GM21528 (cell line): ENCODE results near the gene SMYD4.
"Not testable (repeated sequence)": the region's sequence is repeated elsewhere in the genome, so short reads cannot be mapped to it uniquely, and the experiment has no call there.

Experiments used
- ATAC-seq: cut with Tn5 transposase; IDR thresholded peaks from one replicate; pipeline ENCODE4 v1.9.1; 2021; ENCODE audit warnings: mild to moderate bottlenecking, moderate library complexity; ENCODE audit not compliant: unreplicated experiment, low FRiP score

Gene SMYD4

GRCh38 chr17:1830288-1830687 lies 586 bp upstream of the SMYD4 start:
- ATAC-seq = no peak

GRCh38 chr17:1829216-1829591 lies 498 bp downstream of the SMYD4 start:
- peak; percentile 25 for ATAC-seq

GRCh38 chr17:1820528-1821252 lies 9.0 kb downstream of the SMYD4 start:
- no peak for ATAC-seq

GRCh38 chr17:1813088-1813487 lies 16.6 kb downstream of the SMYD4 start:
- no peak for ATAC-seq

- ATAC-seq = no peak
Observed at GRCh38 chr17:1810450-1811103, 19.1 kb downstream of the SMYD4 start.

GRCh38 chr17:1809815-1810214 lies 19.9 kb downstream of the SMYD4 start:
- ATAC-seq = not testable (repeated sequence)

- no peak for ATAC-seq
Observed at GRCh38 chr17:1808644-1809043, 21.1 kb downstream of the SMYD4 start.

GRCh38 chr17:1807890-1808289 lies 21.8 kb downstream of the SMYD4 start:
- ATAC-seq = no peak

- no peak for ATAC-seq
Observed at GRCh38 chr17:1803280-1803679, 26.4 kb downstream of the SMYD4 start.

- no peak for ATAC-seq
Observed at GRCh38 chr17:1802429-1802828, 27.3 kb downstream of the SMYD4 start.

- ATAC-seq = no peak
Observed at GRCh38 chr17:1800712-1801111, 29.0 kb downstream of the SMYD4 start.

- no peak for ATAC-seq
Observed at GRCh38 chr17:1800240-1800639, 29.5 kb downstream of the SMYD4 start.

GRCh38 chr17:1797846-1798245 lies 31.9 kb downstream of the SMYD4 start:
- ATAC-seq = not testable (repeated sequence)

GRCh38 chr17:1797323-1797722 lies 32.4 kb downstream of the SMYD4 start:
- ATAC-seq = no peak

GRCh38 chr17:1796800-1797199 lies 32.9 kb downstream of the SMYD4 start:
- ATAC-seq = no peak

GRCh38 chr17:1793447-1793806 lies 36.3 kb downstream of the SMYD4 start:
- ATAC-seq = no peak

GRCh38 chr17:1792495-1793446 lies 36.9 kb downstream of the SMYD4 start:
- no peak for ATAC-seq

- ATAC-seq = no peak
Observed at GRCh38 chr17:1789936-1790335, 39.8 kb downstream of the SMYD4 start.

GRCh38 chr17:1787301-1787902 lies 42.3 kb downstream of the SMYD4 start:
- ATAC-seq = no peak

- ATAC-seq = no peak
Observed at GRCh38 chr17:1786708-1787107, 43.0 kb downstream of the SMYD4 start.

- no peak for ATAC-seq
Observed at GRCh38 chr17:1785930-1786329, 43.8 kb downstream of the SMYD4 start.
